MM.1S (cell line): ENCODE results near the gene ARHGAP25.

Source experiments
- EZH2 ChIP-seq: fragments of 300-600 bp; sonication (generic); optimal IDR thresholded peaks from 2 replicates; pipeline ENCODE3; 2017; ENCODE audit warnings: low read depth, mild to moderate bottlenecking, antibody characterized with exemption, low read length, mixed read lengths
- EZH2phosphoT487 ChIP-seq: fragments of 300-600 bp; sonication (generic); IDR thresholded peaks from 2 replicates; pipeline ENCODE4 v1.6.1; 2018; ENCODE audit warnings: antibody characterized with exemption, low read length
- TF ChIP-seq, protein P1 (sequence below): fragments of 300-600 bp; sonication (generic); IDR thresholded peaks from 2 replicates; pipeline ENCODE4 v1.5.1; 2016; ENCODE audit warnings: antibody characterized with exemption, low read length, mixed read lengths

DNA sequence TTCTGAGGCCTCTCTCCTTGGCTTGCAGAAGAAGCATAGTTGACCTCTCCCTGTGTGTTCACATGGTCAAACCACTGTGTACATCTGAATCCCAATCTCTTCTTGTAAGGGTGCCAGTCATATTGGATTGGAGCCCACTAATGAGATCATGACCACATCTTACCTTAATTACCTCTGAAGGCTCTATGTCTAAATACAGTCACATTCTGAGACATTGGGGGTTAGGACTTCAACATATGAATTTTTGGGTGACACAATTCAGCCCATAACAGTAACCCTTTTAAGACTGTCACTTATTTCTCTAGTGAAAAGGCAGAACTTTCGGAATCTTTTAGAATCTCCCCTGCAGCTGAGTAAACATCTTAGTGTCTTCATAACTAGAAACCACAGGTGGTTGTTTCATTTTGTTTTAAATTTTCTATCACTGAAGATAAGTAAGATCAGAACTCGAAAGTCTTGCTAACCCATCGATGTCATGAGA, 103.3 kb downstream of the ARHGAP25 start:
- TF ChIP-seq, protein P1, sequence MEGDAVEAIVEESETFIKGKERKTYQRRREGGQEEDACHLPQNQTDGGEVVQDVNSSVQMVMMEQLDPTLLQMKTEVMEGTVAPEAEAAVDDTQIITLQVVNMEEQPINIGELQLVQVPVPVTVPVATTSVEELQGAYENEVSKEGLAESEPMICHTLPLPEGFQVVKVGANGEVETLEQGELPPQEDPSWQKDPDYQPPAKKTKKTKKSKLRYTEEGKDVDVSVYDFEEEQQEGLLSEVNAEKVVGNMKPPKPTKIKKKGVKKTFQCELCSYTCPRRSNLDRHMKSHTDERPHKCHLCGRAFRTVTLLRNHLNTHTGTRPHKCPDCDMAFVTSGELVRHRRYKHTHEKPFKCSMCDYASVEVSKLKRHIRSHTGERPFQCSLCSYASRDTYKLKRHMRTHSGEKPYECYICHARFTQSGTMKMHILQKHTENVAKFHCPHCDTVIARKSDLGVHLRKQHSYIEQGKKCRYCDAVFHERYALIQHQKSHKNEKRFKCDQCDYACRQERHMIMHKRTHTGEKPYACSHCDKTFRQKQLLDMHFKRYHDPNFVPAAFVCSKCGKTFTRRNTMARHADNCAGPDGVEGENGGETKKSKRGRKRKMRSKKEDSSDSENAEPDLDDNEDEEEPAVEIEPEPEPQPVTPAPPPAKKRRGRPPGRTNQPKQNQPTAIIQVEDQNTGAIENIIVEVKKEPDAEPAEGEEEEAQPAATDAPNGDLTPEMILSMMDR, result no peak
- TF ChIP-seq EZH2 (no peak), EZH2phosphoT487 (no peak)
